ENCODE data around the gene MRPL49.

GRCh38 chr11:65134952-65135632 lies 13.0 kb downstream of the MRPL49 start:
- TF ChIP-seq CTCF (IDR thresholded peaks at IDR 0.05) (no peak), NR1H2 (CRISPR knock-in tag; IDR thresholded peaks at IDR 0.05) (no peak), STAT6 (CRISPR knock-in tag; conservative IDR thresholded peaks at IDR 0.05; ENCODE audit: low read depth) (no peak), GABPB1 (CRISPR knock-in tag; IDR thresholded peaks at IDR 0.05) (no peak), ARID4B (CRISPR knock-in tag; IDR thresholded peaks at IDR 0.05; ENCODE audit: borderline replicate concordance) (no peak), NR2C2 (CRISPR knock-in tag; IDR thresholded peaks at IDR 0.05) (no peak)
- TF ChIP-seq, protein P1, sequence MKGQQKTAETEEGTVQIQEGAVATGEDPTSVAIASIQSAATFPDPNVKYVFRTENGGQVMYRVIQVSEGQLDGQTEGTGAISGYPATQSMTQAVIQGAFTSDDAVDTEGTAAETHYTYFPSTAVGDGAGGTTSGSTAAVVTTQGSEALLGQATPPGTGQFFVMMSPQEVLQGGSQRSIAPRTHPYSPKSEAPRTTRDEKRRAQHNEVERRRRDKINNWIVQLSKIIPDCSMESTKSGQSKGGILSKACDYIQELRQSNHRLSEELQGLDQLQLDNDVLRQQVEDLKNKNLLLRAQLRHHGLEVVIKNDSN (CRISPR knock-in tag; IDR thresholded peaks at IDR 0.05) = no peak

Measured in WTC11 (cell line).